Esophagus (tissue), 2 donors: ENCODE results near the gene TSC22D4. TPM values are rescaled to one million over a fixed set of nuclear protein-coding genes. Genes with fewer than 3 reads are reported as not detected.

Experiments
- H3K27ac ChIP-seq, 2 donors: one replicate each; pipeline ENCODE4 v1.5.1; 2013; ENCODE audit warnings: low read depth in 2 of 2, mild to moderate bottlenecking in 2 of 2, inconsistent platforms in 1 of 2, low read length in 1 of 2, moderate library complexity in 1 of 2
- H3K27me3 ChIP-seq, 2 donors: one replicate each; pipeline ENCODE4 v1.6.1; 2013; ENCODE audit warnings: low read length in 2 of 2, control low read depth in 1 of 2, mild to moderate bottlenecking in 1 of 2; ENCODE audit not compliant: insufficient read depth in 2 of 2, control insufficient read depth in 1 of 2
- H3K36me3 ChIP-seq, 2 donors: one replicate each; pipeline ENCODE4 v1.6.1; 2013; ENCODE audit warnings: low read length in 1 of 2; ENCODE audit not compliant: control insufficient read depth in 2 of 2, insufficient read depth in 2 of 2
- H3K4me1 ChIP-seq, 2 donors: one replicate each; pipeline ENCODE4 v1.6.1; 2013; ENCODE audit warnings: low read length in 1 of 2; ENCODE audit not compliant: control insufficient read depth in 2 of 2, insufficient read depth in 2 of 2
- H3K4me3 ChIP-seq, 2 donors: one replicate each; pipeline ENCODE4 v1.5.1; 2013; ENCODE audit warnings: low read length in 2 of 2, mild to moderate bottlenecking in 2 of 2, low read depth in 1 of 2, moderate library complexity in 1 of 2
- H3K9me3 ChIP-seq, 2 donors: one replicate each; pipeline ENCODE4 v1.6.1; 2013; ENCODE audit warnings: mild to moderate bottlenecking in 2 of 2, low read depth in 1 of 2, low read length in 1 of 2, moderate library complexity in 1 of 2; ENCODE audit not compliant: control insufficient read depth in 2 of 2, insufficient read depth in 1 of 2
- WGBS, 2 donors: extraction: QIAGEN DNeasy Blood & Tissue Kit; methylation state at CpG; one replicate each; pipeline ENCODE4 v1.1.7; 2013; 5-methylcytosine and 5-hydroxymethylcytosine counted together
- polyA plus RNA-seq, 2 donors: library from polyadenylated mRNA; stranded (reverse); fragments of 200-250 nt; gene quantifications; one replicate each; pipeline ENCODE4 v1.2.3, GENCODE V29; 2013
- donor health status: healthy with polysubstance abuse.
- donor health status: Bipolar disorder and iron deficiency.

Gene TSC22D4
- polyA plus RNA-seq, 2 donors = 40.0 to 60.0 TPM

GRCh38 chr7:100476903-100477870 is 1.8 kb downstream of the TSC22D4 start:
- WGBS, 2 donors = 8 to 14% methylated on average over 25 to 30 of the region's 30 CpGs

GRCh38 chr7:100476101-100476780 is 2.8 kb downstream of the TSC22D4 start:
- Histone ChIP-seq H3K4me3 (peak overlapping the region; percentile 94 to 97), H3K9me3 (no peaks in the 10 kb centered on the region), H3K4me1 (peaks cover 13 to 28% of the 10 kb centered on the region in 2 donors), H3K27ac (peak overlapping the region in 1 of 2 donors; percentile 43), H3K36me3 (peaks cover 0 to 16% of the 10 kb centered on the region in 2 donors), H3K27me3 (no peaks in the 10 kb centered on the region)
- 18 to 22% methylated on average over 6 of the region's 6 CpGs for WGBS, 2 donors

More at GRCh38 chr7:100476903-100477870, 1.8 kb downstream of the TSC22D4 start:
- H3K27me3 ChIP-seq = no peaks in the 10 kb centered on the region
- H3K4me3 ChIP-seq = peak overlapping the region; percentile 94 to 97
- H3K27ac ChIP-seq = peak overlapping the region; percentile 48 to 53
- H3K9me3 ChIP-seq = no peaks in the 10 kb centered on the region
- peaks cover 0 to 13% of the 10 kb centered on the region in 2 donors for H3K36me3 ChIP-seq
- peaks cover 13 to 24% of the 10 kb centered on the region in 2 donors for H3K4me1 ChIP-seq

GRCh38 chr7:100475549-100475948 is 3.5 kb downstream of the TSC22D4 start:
- Histone ChIP-seq H3K9me3 (no peaks in the 10 kb centered on the region), H3K36me3 (peaks cover 0 to 19% of the 10 kb centered on the region in 2 donors), H3K27me3 (no peaks in the 10 kb centered on the region), H3K4me1 (peaks cover 13 to 30% of the 10 kb centered on the region in 2 donors), H3K27ac (peak overlapping the region in 1 of 2 donors; percentile 8), H3K4me3 (peak overlapping the region in 1 of 2 donors; percentile 97)
- WGBS, 2 donors = 40 to 44% methylated on average over 9 of the region's 9 CpGs

- peaks cover 0 to 19% of the 10 kb centered on the region in 2 donors for H3K36me3 ChIP-seq
- 43 to 49% methylated on average over 14 of the region's 14 CpGs for WGBS, 2 donors
- peaks cover 14 to 33% of the 10 kb centered on the region in 2 donors for H3K4me1 ChIP-seq
Observed at GRCh38 chr7:100472854-100473499, 6.0 kb downstream of the TSC22D4 start.

GRCh38 chr7:100472121-100472851 is 6.7 kb downstream of the TSC22D4 start:
- WGBS, 2 donors = 50 to 63% methylated on average over 15 to 16 of the region's 16 CpGs
- Histone ChIP-seq H3K4me3 (no peak overlapping the region), H3K9me3 (no peaks in the 10 kb centered on the region), H3K27me3 (no peaks in the 10 kb centered on the region), H3K4me1 (peaks cover 14 to 31% of the 10 kb centered on the region in 2 donors), H3K36me3 (peaks cover 0 to 20% of the 10 kb centered on the region in 2 donors), H3K27ac (peak overlapping the region; percentile 34 to 59)

More at GRCh38 chr7:100472854-100473499, 6.0 kb downstream of the TSC22D4 start:
- Histone ChIP-seq H3K27ac (peak overlapping the region; percentile 28 to 59), H3K9me3 (no peaks in the 10 kb centered on the region), H3K4me3 (no peak overlapping the region), H3K27me3 (no peaks in the 10 kb centered on the region)

GRCh38 chr7:100471021-100471420 is 8.0 kb downstream of the TSC22D4 start:
- peaks cover 0 to 22% of the 10 kb centered on the region in 2 donors for H3K36me3 ChIP-seq
- 49 to 52% methylated on average over 4 of the region's 4 CpGs for WGBS, 2 donors

GRCh38 chr7:100469227-100470044 is 9.6 kb downstream of the TSC22D4 start:
- Histone ChIP-seq H3K27me3 (no peaks in the 10 kb centered on the region), H3K4me3 (no peak overlapping the region), H3K4me1 (peaks cover 3 to 16% of the 10 kb centered on the region in 2 donors), H3K36me3 (peaks cover 0 to 22% of the 10 kb centered on the region in 2 donors), H3K27ac (peak overlapping the region in 1 of 2 donors; percentile 1), H3K9me3 (no peaks in the 10 kb centered on the region)
- WGBS, 2 donors = 34 to 36% methylated on average over 12 to 13 of the region's 13 CpGs

More at GRCh38 chr7:100471021-100471420, 8.0 kb downstream of the TSC22D4 start:
- no peaks in the 10 kb centered on the region for H3K27me3 ChIP-seq
- H3K4me3 ChIP-seq = no peak overlapping the region
- H3K27ac ChIP-seq = no peak overlapping the region
- H3K9me3 ChIP-seq = no peaks in the 10 kb centered on the region
- H3K4me1 ChIP-seq = peaks cover 9 to 21% of the 10 kb centered on the region in 2 donors

- H3K36me3 ChIP-seq = peaks cover 0 to 12% of the 10 kb centered on the region in 2 donors
- no peaks in the 10 kb centered on the region for H3K9me3 ChIP-seq
- H3K4me1 ChIP-seq = peaks cover 3 to 18% of the 10 kb centered on the region in 2 donors
- WGBS, 2 donors = 68 to 69% methylated on average over 20 to 22 of the region's 22 CpGs
- H3K4me3 ChIP-seq = no peak overlapping the region
- H3K27me3 ChIP-seq = no peaks in the 10 kb centered on the region
- H3K27ac ChIP-seq = no peak overlapping the region
Observed at GRCh38 chr7:100467638-100468373, 11.2 kb downstream of the TSC22D4 start.
